ENCODE measurements around the gene TMEM62. TPM values are rescaled to one million over a fixed set of nuclear protein-coding genes. Genes with fewer than 3 reads are reported as not detected.

Gene TMEM62
- total and polyA plus RNA-seq, 2 of the 8 experiments (the other 6 are each of a cell fraction or from before 2014, with no cell fraction given), result 2.0 to 4.0 TPM

- no peak within 1 kb of the TSS for H4K91ac ChIP-seq (replicated peaks; ENCODE audit: insufficient read length, low read length)
- no peak within 1 kb of the TSS for H3K18ac ChIP-seq (ENCODE audit: extremely low read depth, low read length)
- H3K27me3 ChIP-seq (replicated peaks in 1 of 4; ENCODE audit: control insufficient read depth in 3 of 4, extremely low read depth in 1 of 4, insufficient read depth in 3 of 4, low read length in 3 of 4), result peaks cover 0 to 2% (median 0%) of the 10 kb centered on the region in 4 experiments; a peak in 2 of 7 replicates
- H3K4me3 ChIP-seq (ENCODE audit: extremely low read depth in 1 of 4, insufficient read depth in 2 of 4, low read depth in 3 of 4, low read length in 4 of 4), result no peak within 1 kb of the TSS
- H3K4me2 ChIP-seq (ENCODE audit: insufficient read depth in 1 of 2, low read depth in 2 of 2, low read length in 2 of 2), result no peak within 1 kb of the TSS
- ChIA-PET POLR2A (ENCODE audit: partially characterized antibody) (no interaction called here), CTCF (ENCODE audit: partially characterized antibody) (interaction anchor here (1.2 to 8.7 kb wide), 5 partner anchors 11 to 64 kb away, joined by 4 to 65 read pairs (median 6); no protein-coding TSS in a partner anchor)
- no peaks in the 10 kb centered on the region for H3K9me3 ChIP-seq (ENCODE audit: insufficient read depth in 2 of 2, low read depth in 1 of 2, low read length in 1 of 2)
- H2AFZ ChIP-seq (ENCODE audit: low read length), result no peak within 1 kb of the TSS
- no peak for FAIRE-seq
- H3K23ac ChIP-seq (ENCODE audit: insufficient read length), result no peak within 1 kb of the TSS
- H3K56ac ChIP-seq (replicated peaks; ENCODE audit: insufficient read length, low read depth, low read length), result no peak within 1 kb of the TSS
- no peaks in the 10 kb centered on the region for H3K36me3 ChIP-seq (ENCODE audit: control insufficient read depth in 2 of 4, insufficient read depth in 4 of 4, low read length in 3 of 4)
- WGBS, 2 experiments (ENCODE audit: extremely low coverage in 1 of 2, insufficient coverage in 1 of 2, insufficient read length in 1 of 2, insufficient replicate concordance in 2 of 2, low coverage in 1 of 2, low lambda C conversion rate in 2 of 2, missing lambda C conversion rate in 1 of 2), result 84 to 100% methylated on average over 1 to 3 of the region's 3 CpGs
- no peak within 1 kb of the TSS for H4K8ac ChIP-seq (ENCODE audit: extremely low read depth, insufficient read depth, low read length)
- no peak within 1 kb of the TSS for H3K9ac ChIP-seq (replicated peaks in 1 of 4; ENCODE audit: extremely low read depth in 1 of 4, low read depth in 3 of 4, low read length in 3 of 4)
- no peaks in the 10 kb centered on the region; the same call in 1 of the 2 replicates for H3K79me1 ChIP-seq (ENCODE audit: low read depth, low read length)
- no peak within 1 kb of the TSS for H3K14ac ChIP-seq (ENCODE audit: insufficient read length)
- H3K23me2 ChIP-seq (ENCODE audit: low read depth, low read length), result peaks cover 1% of the 10 kb centered on the region; the same call in 1 of the 2 replicates
- no peak within 1 kb of the TSS for H3K4ac ChIP-seq (replicated peaks; ENCODE audit: insufficient read length, low read depth, low read length)
- H2BK12ac ChIP-seq (ENCODE audit: low read depth, low read length), result no peak within 1 kb of the TSS
- H3K79me2 ChIP-seq (ENCODE audit: control insufficient read depth in 1 of 2, insufficient read depth in 2 of 2, low read length in 2 of 2), result no peaks in the 10 kb centered on the region
- H2BK20ac ChIP-seq (ENCODE audit: low read length), result no peak within 1 kb of the TSS
- no peak within 1 kb of the TSS for H2BK15ac ChIP-seq (ENCODE audit: low read length)
- no peak within 1 kb of the TSS for H2BK120ac ChIP-seq (replicated peaks; ENCODE audit: low read depth, low read length)
- H2BK5ac ChIP-seq (ENCODE audit: low read depth, low read length), result no peak within 1 kb of the TSS
- no peak for DNase-seq (ENCODE audit: low read depth in 1 of 2, low spot score in 2 of 2)
- no peak within 1 kb of the TSS for H2AK5ac ChIP-seq (ENCODE audit: low read depth, low read length)
- H4K20me1 ChIP-seq (replicated peaks in 1 of 2; ENCODE audit: control insufficient read depth in 1 of 2, insufficient read depth in 2 of 2, low read length in 2 of 2), result no peaks in the 10 kb centered on the region
- no peak within 1 kb of the TSS for H4K5ac ChIP-seq (ENCODE audit: insufficient read length, low read depth, low read length)
- no peak within 1 kb of the TSS for H3K27ac ChIP-seq (ENCODE audit: low read depth, low read length)
- peaks cover 0 to 3% (median 1%) of the 10 kb centered on the region in 4 experiments; a peak in 2 of 7 replicates for H3K4me1 ChIP-seq (replicated peaks in 1 of 4; ENCODE audit: control insufficient read depth in 3 of 4, insufficient read depth in 4 of 4, low read length in 3 of 4)
- TF ChIP-seq NANOG (IDR thresholded peaks at IDR 0.05; ENCODE audit: insufficient read depth, low read depth, low read length, poor library complexity, severe bottlenecking) (no peak), USF2 (IDR thresholded peaks at IDR 0.05; ENCODE audit: low read length) (no peak), CHD2 (IDR thresholded peaks at IDR 0.05; ENCODE audit: low read length) (no peak), BCL11A (IDR thresholded peaks at IDR 0.05; ENCODE audit: low read depth in 2 of 2, low read length in 2 of 2) (no peak), PHF8 (conservative IDR thresholded peaks at IDR 0.05; ENCODE audit: low read depth, low read length) (no peak), HDAC2 (IDR thresholded peaks at IDR 0.05; ENCODE audit: borderline replicate concordance in 1 of 2, low read depth in 2 of 2, low read length in 2 of 2) (no peak), TCF12 (IDR thresholded peaks at IDR 0.05; ENCODE audit: low read depth, low read length) (no peak), ASH2L (IDR thresholded peaks at IDR 0.05; ENCODE audit: low read length) (no peak), GTF2F1 (IDR thresholded peaks at IDR 0.05; ENCODE audit: borderline replicate concordance, low read depth, low read length) (no peak), RAD21 (IDR thresholded peaks at IDR 0.05 in 1 of 2, conservative IDR thresholded peaks at IDR 0.05 in 1 of 2; ENCODE audit: low read depth in 2 of 2, low read length in 2 of 2) (no peak), HDAC6 (IDR thresholded peaks at IDR 0.05; ENCODE audit: low read depth, low read length) (no peak), SP1 (IDR thresholded peaks at IDR 0.05; ENCODE audit: low read depth, low read length) (no peak)
Measured at GRCh38 chr15:43220991-43221403, 87.6 kb downstream of the TMEM62 start, which contains the start of gene EPB42. TSS of gene EPB42 (minus strand) at chr15:43221018. CDS start at chr15:43220825, 193 bp downstream.
